HCT116 (cell line): Measurements from ENCODE around the gene COL15A1. TPM values are rescaled to one million over a fixed set of nuclear protein-coding genes. Genes with fewer than 3 reads are reported as not detected.

ENCODE experiments used
- ATAC-seq: fragments of 200-7000 bp; cut with Tn5 transposase; 2 replicates; pipeline ENCODE4 v1.9.1; 2020; ENCODE audit warnings: mild to moderate bottlenecking, moderate library complexity
- BruUV-seq: library from RNA; stranded (reverse); fragments of 400-500 nt; replicated peaks from 2 replicates; lab custom pipeline; 2021; lab: Mats Ljungman, UMichigan
- CTCF ChIA-PET: fragments of 300-600 bp; sonication (Branson Sonifier 250); formaldehyde crosslinking; loops from one replicate; lab custom pipeline; 2021; ENCODE audit warnings: antibody characterized with exemption; lab: Charles Lee
- POLR2A ChIA-PET: fragments of 300-600, 350-600 bp; sonication (Branson Sonifier 250); formaldehyde crosslinking; loops from one replicate; lab custom pipeline; 2021; ENCODE audit warnings: antibody characterized with exemption; lab: Charles Lee
- RAD21 ChIA-PET, 2 experiments: fragments of 300-600 bp; sonication (Branson Sonifier 250); formaldehyde crosslinking; loops; one replicate each; lab custom pipeline; 2023; ENCODE audit warnings: low total read pairs in 2 of 2; ENCODE audit not compliant: uncharacterized antibody in 2 of 2, unreplicated experiment in 2 of 2, low non-redundant PET in 1 of 2; lab: Charles Lee
- DNase-seq: peaks from one replicate; pipeline ENCODE4 v3.0.0-alpha.2; 2010; ENCODE audit warnings: low read depth, low spot score
- H2AFZ ChIP-seq: fragments of 200-600 bp; shearing (Covaris generic), sonication (generic); 2 replicates; pipeline ENCODE4 v1.6.1; 2017; ENCODE audit warnings: low read depth, mixed run types, mixed read lengths, antibody characterized with exemption, low read length; ENCODE audit not compliant: poor library complexity, severe bottlenecking
- H3K27ac ChIP-seq: 2 replicates; pipeline ENCODE4 v1.5.1; 2012; ENCODE audit warnings: low read depth, low read length
- H3K27me3 ChIP-seq: fragments of 200-600 bp; sonication (generic); 2 replicates; pipeline ENCODE4 v1.6.1; 2016; ENCODE audit warnings: mixed run types, low read length, mixed read lengths; ENCODE audit not compliant: insufficient read depth
- H3K36me3 ChIP-seq, 2 experiments: fragments of 200-500 bp in 1 of 2; fragments of 200-600 bp in 1 of 2; sonication (Bioruptor generic) in 1 of 2; sonication (generic) in 1 of 2; 2 replicates each; pipeline versions ENCODE4 v1.5.1 to v1.6.1; 2014 to 2016; ENCODE audit warnings: low read length in 2 of 2, inconsistent platforms in 1 of 2, mixed read lengths in 1 of 2, mixed run types in 1 of 2; ENCODE audit not compliant: insufficient read depth in 2 of 2, control insufficient read depth in 1 of 2
- H3K4me1 ChIP-seq, 2 experiments: fragments of 200-600 bp in 1 of 2; sonication (generic) in 1 of 2; 2 replicates each; pipeline versions ENCODE4 v1.5.1 to v1.6.1; 2012 to 2017; ENCODE audit warnings: low read length in 2 of 2, inconsistent platforms in 1 of 2, mild to moderate bottlenecking in 1 of 2, mixed read lengths in 1 of 2, mixed run types in 1 of 2, moderate library complexity in 1 of 2; ENCODE audit not compliant: insufficient read depth in 2 of 2, control insufficient read depth in 1 of 2
- H3K4me2 ChIP-seq: fragments of 200-600 bp; sonication (generic); 2 replicates; pipeline ENCODE4 v1.6.1; 2017; ENCODE audit warnings: mixed run types, low read length, mixed read lengths
- H3K4me3 ChIP-seq, 2 experiments: fragments of 200-600 bp in 1 of 2; sonication (generic) in 1 of 2; replicated peaks in 1 of 2; 2 replicates each; pipeline ENCODE4 v1.5.1; 2011 to 2016; ENCODE audit warnings: low read length in 2 of 2, control low read depth in 1 of 2, low read depth in 1 of 2, mild to moderate bottlenecking in 1 of 2, mixed read lengths in 1 of 2, mixed run types in 1 of 2
- H3K79me2 ChIP-seq: fragments of 200-600 bp; sonication (generic); 2 replicates; pipeline ENCODE4 v1.6.1; 2017; ENCODE audit warnings: mild to moderate bottlenecking, mixed run types, low read length, moderate library complexity, mixed read lengths; ENCODE audit not compliant: insufficient read depth
- H3K9ac ChIP-seq: fragments of 200-600 bp; sonication (generic); 2 replicates; pipeline ENCODE4 v1.6.1; 2016; ENCODE audit warnings: low read length, mixed read lengths
- H3K9me2 ChIP-seq: fragments of 200-600 bp; sonication (generic), shearing (Covaris generic); 2 replicates; pipeline ENCODE4 v1.6.1; 2017; ENCODE audit warnings: mixed run types, mild to moderate bottlenecking, moderate library complexity; ENCODE audit not compliant: insufficient read depth
- H3K9me3 ChIP-seq, 2 experiments: fragments of 200-500 bp in 1 of 2; fragments of 200-600 bp in 1 of 2; sonication (Bioruptor generic) in 1 of 2; sonication (generic) in 1 of 2; 2 replicates each; pipeline ENCODE4 v1.6.1; 2014 to 2017; ENCODE audit warnings: low read length in 2 of 2, mixed read lengths in 2 of 2, inconsistent platforms in 1 of 2, low read depth in 1 of 2, mild to moderate bottlenecking in 1 of 2, mixed run types in 1 of 2, moderate library complexity in 1 of 2; ENCODE audit not compliant: control insufficient read depth in 1 of 2, insufficient read depth in 1 of 2
- H4K20me1 ChIP-seq: fragments of 200-600 bp; sonication (generic), shearing (Covaris generic); 2 replicates; pipeline ENCODE4 v1.6.1; 2017; ENCODE audit warnings: mixed run types, mild to moderate bottlenecking, moderate library complexity; ENCODE audit not compliant: insufficient read depth
- ATF3 ChIP-seq: IDR thresholded peaks from 2 replicates; pipeline ENCODE4 v1.6.1; 2012
- CBX3 ChIP-seq: IDR thresholded peaks from 2 replicates; pipeline ENCODE4 v1.6.1; 2012; ENCODE audit warnings: low read depth
- EGR1 ChIP-seq: IDR thresholded peaks from 2 replicates; pipeline ENCODE4 v1.6.1; 2012; ENCODE audit warnings: low read depth
- ELF1 ChIP-seq: IDR thresholded peaks from 2 replicates; pipeline ENCODE4 v1.6.1; 2012; ENCODE audit warnings: low read depth, borderline replicate concordance
- EZH2 ChIP-seq: fragments of 200-600 bp; sonication (generic); IDR thresholded peaks from 2 replicates; pipeline ENCODE4 v1.6.1; 2017; ENCODE audit warnings: antibody characterized with exemption, mixed run types
- EZH2phosphoT487 ChIP-seq: fragments of 200-600 bp; IDR thresholded peaks from 2 replicates; pipeline ENCODE4 v1.6.1; 2018; ENCODE audit warnings: antibody characterized with exemption, borderline replicate concordance
- JUND ChIP-seq: IDR thresholded peaks from 2 replicates; pipeline ENCODE4 v1.6.1; 2012
- MAX ChIP-seq: IDR thresholded peaks from 2 replicates; pipeline ENCODE4 v1.6.1; 2012
- POLR2AphosphoS5 ChIP-seq: IDR thresholded peaks from 2 replicates; pipeline ENCODE4 v1.6.1; 2011; ENCODE audit warnings: mild to moderate bottlenecking, low read depth, low read length, moderate library complexity
- RAD21 ChIP-seq: IDR thresholded peaks from 2 replicates; pipeline ENCODE4 v1.6.1; 2012; ENCODE audit warnings: low read depth, mild to moderate bottlenecking
- REST ChIP-seq: IDR thresholded peaks from 2 replicates; pipeline ENCODE4 v1.6.1; 2012; ENCODE audit warnings: low read depth
- SIN3A ChIP-seq: IDR thresholded peaks from 2 replicates; pipeline ENCODE4 v1.6.1; 2012; ENCODE audit warnings: low read depth
- SP1 ChIP-seq: IDR thresholded peaks from 2 replicates; pipeline ENCODE4 v1.6.1; 2012; ENCODE audit warnings: low read depth
- YY1 ChIP-seq: IDR thresholded peaks from 2 replicates; pipeline ENCODE4 v1.6.1; 2011; ENCODE audit warnings: low read length, low read depth, moderate library complexity, mild to moderate bottlenecking; ENCODE audit not compliant: insufficient replicate concordance; ENCODE audit errors: extremely low read depth
- intact Hi-C: fragments of 100-400 bp; cut with micrococcal nuclease; formaldehyde crosslinking; loops from 2 replicates; pipeline ENCODE4 v1.10.0; 2022
- total RNA-seq: library from RNA; stranded (reverse); gene quantifications from one replicate; pipeline ENCODE4 v1.2.1, GENCODE V29; 2021; ENCODE audit not compliant: unreplicated experiment
- TF ChIP-seq, protein P1 (sequence below), 3 experiments: fragments of 200-600 bp in 1 of 3; sonication (generic) in 1 of 3; IDR thresholded peaks in 2 of 3; conservative IDR thresholded peaks in 1 of 3; 2 replicates each; pipeline ENCODE4 v1.5.1; 2012 to 2017; ENCODE audit warnings: low read depth in 2 of 3, low read length in 2 of 3, antibody characterized with exemption in 1 of 3, borderline replicate concordance in 1 of 3, control low read depth in 1 of 3, mild to moderate bottlenecking in 1 of 3, mixed read lengths in 1 of 3, mixed run types in 1 of 3, moderate library complexity in 1 of 3; ENCODE audit not compliant: insufficient read depth in 1 of 3
- TF ChIP-seq, protein P2 (sequence below): IDR thresholded peaks from 2 replicates; pipeline ENCODE4 v1.6.1; 2011; ENCODE audit warnings: mild to moderate bottlenecking, low read length, moderate library complexity; ENCODE audit not compliant: insufficient replicate concordance; ENCODE audit errors: extremely low read depth

The COL15A1 gene
- total RNA-seq, 1 experiment from 2014 or later = 0.15 TPM

DNA sequence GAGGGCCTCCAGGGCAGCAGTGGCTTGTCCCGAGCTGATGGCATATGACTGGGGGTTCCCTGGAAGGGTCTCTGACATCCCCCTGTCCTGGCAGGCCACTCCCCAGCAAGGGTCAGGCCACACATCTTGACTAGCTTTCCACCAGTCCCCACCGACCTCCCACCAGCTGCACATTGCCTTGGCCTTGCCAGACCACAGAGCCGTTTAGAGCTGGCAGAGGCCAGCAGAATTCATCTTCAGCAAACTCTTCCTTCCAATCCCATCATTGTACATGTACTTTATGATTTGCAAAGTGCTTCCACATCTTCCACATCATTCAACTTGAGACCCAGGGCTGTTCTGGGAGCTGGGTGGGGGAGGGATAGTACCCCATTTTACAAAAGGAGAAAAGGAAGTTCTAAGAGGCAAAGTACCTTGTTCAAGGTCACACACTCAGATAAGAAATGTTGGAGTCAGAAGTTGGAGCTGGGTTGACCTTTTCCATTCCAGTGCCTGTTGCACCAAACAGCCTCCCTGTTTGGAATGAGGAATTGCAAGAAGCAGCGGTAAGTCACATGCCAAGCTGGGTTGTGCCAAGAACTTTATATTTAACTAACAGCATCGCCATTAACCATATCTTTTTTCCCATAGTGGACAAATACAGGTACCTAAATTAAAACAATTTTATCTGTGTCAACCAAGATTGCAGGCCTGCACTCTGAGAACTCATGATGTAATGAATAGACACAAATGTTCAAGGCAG lies 25.8 kb upstream of the COL15A1 start:
- Histone ChIP-seq H2AFZ (no peak overlapping the region), H3K27ac (no peak overlapping the region), H4K20me1 (no peaks in the 10 kb centered on the region), H3K9me2 (no peaks in the 10 kb centered on the region), H3K9ac (no peak overlapping the region), H3K4me2 (no peak overlapping the region), H3K36me3 (no peaks in the 10 kb centered on the region), H3K9me3 (no peaks in the 10 kb centered on the region), H3K79me2 (no peaks in the 10 kb centered on the region), H3K27me3 (0 out of 2 replicates have a peak, but pooled peaks cover 3% of the 10 kb centered on the region), H3K4me3 (no peak overlapping the region), H3K4me1 (no peaks in the 10 kb centered on the region)
- no TSS peak for BruUV-seq
- no peak for DNase-seq
- ChIA-PET POLR2A (no interaction called here), RAD21 (no interaction called here), CTCF (no interaction called here)
- TF ChIP-seq ATF3 (no peak), SP1 (no peak), SIN3A (no peak), RAD21 (no peak), EGR1 (no peak), REST (no peak), POLR2AphosphoS5 (no peak), ELF1 (no peak), JUND (no peak), CBX3 (no peak), EZH2 (no peak), EZH2phosphoT487 (no peak), MAX (no peak), YY1 (no peak)
- TF ChIP-seq, protein P1, sequence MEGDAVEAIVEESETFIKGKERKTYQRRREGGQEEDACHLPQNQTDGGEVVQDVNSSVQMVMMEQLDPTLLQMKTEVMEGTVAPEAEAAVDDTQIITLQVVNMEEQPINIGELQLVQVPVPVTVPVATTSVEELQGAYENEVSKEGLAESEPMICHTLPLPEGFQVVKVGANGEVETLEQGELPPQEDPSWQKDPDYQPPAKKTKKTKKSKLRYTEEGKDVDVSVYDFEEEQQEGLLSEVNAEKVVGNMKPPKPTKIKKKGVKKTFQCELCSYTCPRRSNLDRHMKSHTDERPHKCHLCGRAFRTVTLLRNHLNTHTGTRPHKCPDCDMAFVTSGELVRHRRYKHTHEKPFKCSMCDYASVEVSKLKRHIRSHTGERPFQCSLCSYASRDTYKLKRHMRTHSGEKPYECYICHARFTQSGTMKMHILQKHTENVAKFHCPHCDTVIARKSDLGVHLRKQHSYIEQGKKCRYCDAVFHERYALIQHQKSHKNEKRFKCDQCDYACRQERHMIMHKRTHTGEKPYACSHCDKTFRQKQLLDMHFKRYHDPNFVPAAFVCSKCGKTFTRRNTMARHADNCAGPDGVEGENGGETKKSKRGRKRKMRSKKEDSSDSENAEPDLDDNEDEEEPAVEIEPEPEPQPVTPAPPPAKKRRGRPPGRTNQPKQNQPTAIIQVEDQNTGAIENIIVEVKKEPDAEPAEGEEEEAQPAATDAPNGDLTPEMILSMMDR (IDR thresholded peaks at IDR 0.05 in 2 of 3, conservative IDR thresholded peaks at IDR 0.05 in 1 of 3; ENCODE audit: borderline replicate concordance in 1 of 3, insufficient read depth in 1 of 3, low read depth in 2 of 3, low read length in 2 of 3) = no peak
- TF ChIP-seq, protein P2, sequence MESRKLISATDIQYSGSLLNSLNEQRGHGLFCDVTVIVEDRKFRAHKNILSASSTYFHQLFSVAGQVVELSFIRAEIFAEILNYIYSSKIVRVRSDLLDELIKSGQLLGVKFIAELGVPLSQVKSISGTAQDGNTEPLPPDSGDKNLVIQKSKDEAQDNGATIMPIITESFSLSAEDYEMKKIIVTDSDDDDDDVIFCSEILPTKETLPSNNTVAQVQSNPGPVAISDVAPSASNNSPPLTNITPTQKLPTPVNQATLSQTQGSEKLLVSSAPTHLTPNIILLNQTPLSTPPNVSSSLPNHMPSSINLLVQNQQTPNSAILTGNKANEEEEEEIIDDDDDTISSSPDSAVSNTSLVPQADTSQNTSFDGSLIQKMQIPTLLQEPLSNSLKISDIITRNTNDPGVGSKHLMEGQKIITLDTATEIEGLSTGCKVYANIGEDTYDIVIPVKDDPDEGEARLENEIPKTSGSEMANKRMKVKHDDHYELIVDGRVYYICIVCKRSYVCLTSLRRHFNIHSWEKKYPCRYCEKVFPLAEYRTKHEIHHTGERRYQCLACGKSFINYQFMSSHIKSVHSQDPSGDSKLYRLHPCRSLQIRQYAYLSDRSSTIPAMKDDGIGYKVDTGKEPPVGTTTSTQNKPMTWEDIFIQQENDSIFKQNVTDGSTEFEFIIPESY = no peak
- intact Hi-C loops = no loop called here
- no peak for ATAC-seq
